Hair follicular keratinocyte (primary cell): ENCODE results near the gene CRYBG2. TPM values are rescaled to one million over a fixed set of nuclear protein-coding genes. Genes with fewer than 3 reads are reported as not detected.

ENCODE experiments used
- total RNA-seq: library from RNA; depleted of rRNA; stranded (reverse); fragments of >200 nt; gene quantifications from 2 replicates; pipeline ENCODE4 v1.2.3, GENCODE V29; 2015

CRYBG2 gene
- 3.3 and 3.9 TPM in 2 replicates for total RNA-seq

GRCh38 chr1:26353976-26354820 is at the start of gene CRYBG2:
Gene CRYBG2 (minus strand): TSS chr1:26354130. CDS start chr1:26346657, 7,473 bp downstream.

GRCh38 chr1:26372611-26373010 is 18.7 kb upstream of the CRYBG2 start, which contains the start of gene ZNF683:
Gene ZNF683 (minus strand): TSS chr1:26372750. CDS start chr1:26368571, 4,179 bp downstream.

GRCh38 chr1:26317612-26318337 is 36.2 kb downstream of the CRYBG2 start, which contains the start of gene CD52:
Gene CD52 (plus strand): TSS chr1:26317958. CDS start chr1:26318018, 60 bp downstream.

GRCh38 chr1:26306290-26307229 is 47.4 kb downstream of the CRYBG2 start, which contains the start of gene UBXN11:
Gene UBXN11 (minus strand): TSS chr1:26306636. CDS start chr1:26302883, 3,753 bp downstream.

GRCh38 chr1:26279456-26280332 is 74.2 kb downstream of the CRYBG2 start, which contains the start of gene SH3BGRL3:
Gene SH3BGRL3 (plus strand): TSS chr1:26280086. CDS start chr1:26280156, 70 bp downstream.

Other genes with a start within 250 kb of the CRYBG2 start
- 1.5 and 1.6 TPM in 2 replicates for gene PDIK1L, start 242.3 kb downstream of the CRYBG2 start, total RNA-seq
- not detected in 2 replicates for gene FAM110D, start 195.1 kb downstream of the CRYBG2 start, total RNA-seq
- not detected in 2 replicates for gene C1orf232, start 185.2 kb downstream of the CRYBG2 start, total RNA-seq
- 55.7 and 57.6 TPM in 2 replicates for gene ZNF593, start 184.2 kb downstream of the CRYBG2 start, total RNA-seq
- not detected in 2 replicates for gene ZNF593OS, start 182.3 kb downstream of the CRYBG2 start, total RNA-seq
- gene CNKSR1, start 176.6 kb downstream of the CRYBG2 start, total RNA-seq = 12.1 and 14.1 TPM in 2 replicates
- gene CATSPER4, start 163.5 kb downstream of the CRYBG2 start, total RNA-seq = not detected in 2 replicates
- 9.3 and 14.6 TPM in 2 replicates for gene CEP85, start 119.9 kb downstream of the CRYBG2 start, total RNA-seq
- 155 and 186 TPM in 2 replicates for gene SH3BGRL3, start 74.0 kb downstream of the CRYBG2 start, total RNA-seq
- gene UBXN11, start 47.5 kb downstream of the CRYBG2 start, total RNA-seq = 1.4 and 2.9 TPM in 2 replicates
- gene CD52, start 36.2 kb downstream of the CRYBG2 start, total RNA-seq = 0.55 TPM in 1 of 2 replicates, not detected in the other
- not detected in 2 replicates for gene ZNF683, start 18.6 kb upstream of the CRYBG2 start, total RNA-seq
- gene LIN28A, start 56.7 kb upstream of the CRYBG2 start, total RNA-seq = not detected in 2 replicates
- gene DHDDS, start 78.2 kb upstream of the CRYBG2 start, total RNA-seq = 33.2 and 55.4 TPM in 2 replicates
- gene HMGN2, start 118.3 kb upstream of the CRYBG2 start, total RNA-seq = 268 and 569 TPM in 2 replicates
- gene RPS6KA1, start 175.6 kb upstream of the CRYBG2 start, total RNA-seq = 138 and 150 TPM in 2 replicates